DMS 273 (cell line): Measurements from ENCODE around the gene QDPR.
"Not testable (repeated sequence)": the region's sequence is repeated elsewhere in the genome, so short reads cannot be mapped to it uniquely, and the experiment has no call there.

Source experiments
- DNase-seq: peaks from one replicate; lab custom pipeline; 2025; ENCODE audit not compliant: unreplicated experiment; lab: John Stamatoyannopoulos, UW

The QDPR gene

DNA sequence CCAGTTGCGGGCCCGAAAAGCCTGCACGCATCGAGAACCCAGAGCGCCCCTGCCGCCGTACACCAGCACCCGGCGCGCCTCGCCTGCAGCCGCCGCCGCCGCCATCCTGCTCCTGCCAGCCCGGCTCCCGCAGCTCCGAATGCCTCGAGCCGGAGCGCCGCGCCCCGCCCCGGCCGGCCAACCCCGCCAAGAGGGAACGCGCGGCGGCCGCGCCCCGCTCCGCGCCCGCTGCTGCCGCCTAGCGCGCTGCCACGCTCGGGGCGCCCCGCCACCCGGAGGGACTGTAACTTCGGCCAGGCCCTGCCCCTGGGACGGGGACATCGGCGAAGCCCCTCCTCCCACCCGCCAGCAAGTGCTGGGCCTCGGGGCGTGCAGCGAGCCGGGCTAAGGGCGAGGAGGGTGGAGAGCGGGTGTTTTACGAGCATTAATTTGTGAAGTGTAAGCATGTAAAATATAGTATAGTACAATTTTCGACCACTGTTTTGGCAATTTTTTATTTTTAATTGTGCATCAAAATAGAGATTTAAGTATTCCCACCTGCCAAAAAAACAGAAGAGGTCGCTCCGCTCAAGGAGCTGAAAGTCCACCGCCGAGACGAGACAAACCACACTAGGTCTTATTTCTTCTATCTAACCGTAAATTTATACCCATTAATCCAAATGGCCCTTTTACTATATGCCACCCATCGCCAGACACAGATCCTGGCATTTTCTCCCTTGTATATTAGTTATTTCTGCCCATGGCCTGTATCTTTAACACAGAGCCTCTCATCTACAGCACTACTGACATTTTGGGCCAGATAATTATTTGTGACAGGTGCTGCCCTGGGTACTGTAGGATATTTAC lies at the start of gene QDPR:
QDPR (minus strand) TSS at position 141 of the 846 bp plus-strand sequence; CDS start at position 105, 36 bp downstream.
- DNase-seq, result peak; percentile 86

GRCh38 chr4:17561195-17561909 lies 49.5 kb upstream of the QDPR start:
- peak; percentile 67 for DNase-seq

GRCh38 chr4:17560065-17560673 lies 48.3 kb upstream of the QDPR start:
- DNase-seq, result no peak

DNA sequence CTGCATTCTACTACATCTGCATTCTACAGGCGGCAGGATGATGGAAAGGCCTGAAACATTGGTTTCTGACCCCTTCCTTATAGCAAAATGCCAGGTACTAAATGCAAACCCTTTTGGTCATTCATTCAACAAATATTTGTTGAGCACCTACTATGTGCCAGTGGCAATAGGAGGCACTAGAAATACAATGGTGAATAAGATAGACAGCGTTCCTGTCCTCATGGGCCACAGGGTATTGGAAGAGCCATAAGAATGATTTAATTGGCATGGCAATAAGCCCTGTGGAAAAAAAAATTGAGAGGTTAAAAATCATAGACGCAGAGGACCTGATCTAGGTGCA lies 47.8 kb upstream of the QDPR start:
- no peak for DNase-seq

GRCh38 chr4:17558941-17559708 lies 47.2 kb upstream of the QDPR start:
- no peak for DNase-seq

GRCh38 chr4:17557880-17558279 lies 46.0 kb upstream of the QDPR start:
- peak; percentile 9 for DNase-seq

DNA sequence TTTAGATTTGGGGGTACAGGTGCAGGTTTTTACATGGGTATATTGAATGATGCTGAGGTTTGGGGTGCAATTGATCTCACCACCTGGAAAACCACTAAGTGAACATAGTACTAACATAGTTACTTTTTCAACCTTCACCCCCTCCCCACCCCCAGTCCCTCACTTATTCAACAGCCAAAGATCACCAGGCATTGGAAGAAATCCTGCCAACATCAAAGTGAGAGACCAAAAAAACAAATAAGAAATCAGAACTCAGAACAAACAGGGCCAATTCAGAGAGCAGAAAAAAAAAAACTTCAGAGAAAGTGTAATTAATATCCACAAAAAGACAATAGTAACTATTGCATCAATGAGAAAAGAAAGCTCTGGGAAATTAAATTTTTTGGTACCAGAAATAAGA lies 44.6 kb upstream of the QDPR start:
- DNase-seq, result no peak

GRCh38 chr4:17554568-17554967 lies 42.7 kb upstream of the QDPR start:
- DNase-seq, result no peak

- DNase-seq, result no peak
Observed at GRCh38 chr4:17552427-17552826, 40.5 kb upstream of the QDPR start.

- no peak for DNase-seq
Observed at GRCh38 chr4:17550549-17550948, 38.7 kb upstream of the QDPR start.

- DNase-seq, result no peak
Observed at GRCh38 chr4:17546678-17547077, 34.8 kb upstream of the QDPR start.

GRCh38 chr4:17546222-17546621 lies 34.3 kb upstream of the QDPR start:
- DNase-seq, result no peak

GRCh38 chr4:17545374-17546140 lies 33.7 kb upstream of the QDPR start:
- no peak for DNase-seq

GRCh38 chr4:17544831-17545234 lies 32.9 kb upstream of the QDPR start:
- no peak for DNase-seq

DNA sequence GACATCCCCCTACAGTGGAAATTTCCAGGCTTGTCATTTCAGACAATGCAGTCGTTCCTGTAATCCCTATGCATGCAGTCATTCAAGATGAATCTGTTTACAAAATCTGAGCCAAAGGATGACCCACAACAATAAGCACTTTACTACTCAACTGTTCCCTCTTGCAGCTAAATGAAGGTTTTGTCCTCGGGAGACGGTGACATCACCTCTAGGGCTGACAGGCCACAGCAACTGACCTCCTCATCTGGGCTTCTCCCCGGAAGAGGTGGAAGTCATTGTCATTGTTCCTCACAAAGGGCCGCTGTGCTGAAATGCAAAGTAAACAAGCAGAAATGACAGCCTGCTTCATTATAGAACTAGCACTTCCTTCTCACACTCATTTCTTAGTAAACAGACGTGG lies 32.3 kb upstream of the QDPR start:
- DNase-seq, result no peak

DNA sequence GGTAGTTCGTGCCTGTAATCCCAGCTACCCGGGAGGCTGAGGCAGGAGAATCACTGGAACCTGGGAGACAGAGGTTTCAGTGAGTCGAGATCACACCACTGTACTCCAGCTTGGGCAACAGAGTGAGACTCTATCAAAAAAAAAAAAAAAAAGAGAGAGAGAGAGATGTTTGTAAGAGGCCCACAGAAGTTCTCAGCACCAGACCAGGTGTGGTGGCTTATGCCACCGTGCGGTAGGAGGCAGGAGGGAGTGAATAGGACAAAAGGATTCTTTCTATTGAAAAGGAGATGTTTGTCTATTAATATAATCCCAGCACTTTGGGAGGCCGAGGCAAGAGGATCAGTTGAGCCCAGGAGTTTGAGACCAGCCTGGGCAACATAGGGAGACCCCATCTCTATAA lies 25.2 kb upstream of the QDPR start:
- DNase-seq, result not testable (repeated sequence)

- DNase-seq, result no peak
Observed at GRCh38 chr4:17535906-17536305, 24.0 kb upstream of the QDPR start.

- DNase-seq, result no peak
Observed at GRCh38 chr4:17535242-17535641, 23.4 kb upstream of the QDPR start.

DNA sequence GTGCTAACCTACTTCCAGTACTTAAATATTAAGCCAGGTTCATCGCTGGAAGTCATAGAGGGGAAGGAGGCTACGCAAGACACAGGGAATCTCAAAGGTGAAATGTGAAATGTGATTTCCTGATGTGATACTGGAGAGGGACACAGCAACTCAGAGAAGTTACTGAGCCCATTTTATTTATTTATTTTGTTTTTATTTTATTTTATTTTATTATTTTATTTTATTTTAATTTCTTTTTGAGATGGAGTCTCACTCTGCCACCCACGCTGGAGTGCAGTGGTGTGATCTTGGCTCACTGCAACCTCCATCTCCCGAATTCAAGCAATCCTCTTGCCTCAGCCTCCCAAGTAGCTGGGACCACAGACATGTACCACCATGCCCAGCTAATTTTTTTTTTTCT lies 22.8 kb upstream of the QDPR start:
- no peak for DNase-seq

DNA sequence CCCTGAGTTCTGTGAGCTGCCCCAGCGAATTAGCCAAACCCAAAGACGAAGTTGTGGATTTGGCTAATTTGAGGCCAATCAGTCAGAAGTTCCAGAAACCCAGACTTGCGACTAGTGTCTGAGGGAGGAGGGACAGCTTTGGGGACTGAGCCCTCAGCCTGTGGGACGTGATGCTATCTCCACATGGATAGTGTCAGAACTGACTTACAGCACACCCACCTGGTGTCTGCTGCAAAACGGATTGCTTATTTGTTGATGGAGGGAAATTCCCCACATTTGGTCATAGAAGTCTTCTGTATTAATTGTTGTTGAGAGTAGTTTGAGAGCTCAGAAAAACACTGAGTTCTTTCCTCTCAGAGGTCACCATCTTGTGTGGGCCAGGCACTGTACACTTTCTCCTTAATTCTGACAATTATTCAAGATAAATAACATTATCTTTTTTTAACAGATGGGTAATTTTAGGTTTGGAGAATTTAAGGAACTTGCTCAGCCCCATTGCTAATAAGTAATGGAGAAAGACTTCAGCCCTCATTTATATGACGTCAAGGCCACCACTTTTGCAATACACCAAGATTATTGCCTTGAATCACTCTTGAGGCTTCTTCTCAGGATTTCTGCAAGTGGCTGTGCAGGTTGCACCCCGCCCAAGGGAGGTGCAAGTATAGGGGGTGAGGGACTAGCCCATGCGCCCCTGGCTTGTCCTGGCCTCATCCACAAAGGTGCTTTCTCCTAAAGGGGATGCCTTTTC lies 19.8 kb upstream of the QDPR start:
- DNase-seq, result no peak
